SK-N-MC (cell line): Measurements from ENCODE around the gene PSMB4.

ENCODE experiments used
- EZH2 ChIP-seq: fragments of 200-600 bp; sonication (generic); IDR thresholded peaks from one replicate; pipeline ENCODE4 v1.6.1; 2017; ENCODE audit warnings: antibody characterized with exemption
- FOXP2 ChIP-seq: optimal IDR thresholded peaks from 2 replicates; pipeline ENCODE3; 2011; ENCODE audit warnings: mild to moderate bottlenecking, moderate library complexity; ENCODE audit not compliant: insufficient read depth; ENCODE audit errors: extremely low read length, control extremely low read depth
- POLR2AphosphoS5 ChIP-seq: IDR thresholded peaks from 2 replicates; pipeline ENCODE4 v1.6.1; 2012; ENCODE audit warnings: mild to moderate bottlenecking, low read depth, low read length, borderline replicate concordance

GRCh38 chr1:151405187-151405951, 6.0 kb downstream of the PSMB4 start:
- no peak for TF ChIP-seq POLR2AphosphoS5
- TF ChIP-seq EZH2 = no peak
- TF ChIP-seq FOXP2 = no peak
